ENCODE results near the gene HSD3B2. TPM values are rescaled to one million over a fixed set of nuclear protein-coding genes. Genes with fewer than 3 reads are reported as not detected.

HSD3B2 gene
- total and polyA plus RNA-seq, 2 donors (not counting 3 experiments of a cell fraction or from before 2014, with no cell fraction given): not detected

GRCh38 chr1:119431836-119432235 lies 16.9 kb downstream of the HSD3B2 start:
- Histone ChIP-seq H3K9ac (replicated peaks; ENCODE audit: extremely low read depth, insufficient read depth, low read length) (no peak overlapping the region), H3K4me1 (ENCODE audit: control insufficient read depth, extremely low read depth, insufficient read depth, low read length) (no peaks in the 10 kb centered on the region), H2AFZ (ENCODE audit: low read depth, low read length) (no peak overlapping the region), H3K79me2 (ENCODE audit: control insufficient read depth, insufficient read depth, low read length) (no peaks in the 10 kb centered on the region), H3K9me3 (replicated peaks; ENCODE audit: control insufficient read depth, insufficient read depth, low read length) (no peaks in the 10 kb centered on the region), H4K20me1 (replicated peaks; ENCODE audit: control insufficient read depth, extremely low read depth, insufficient read depth, low read length) (no peaks in the 10 kb centered on the region), H3K4me2 (ENCODE audit: insufficient read depth, low read length) (no peak overlapping the region), H3K36me3 (ENCODE audit: control insufficient read depth in 2 of 2, extremely low read depth in 1 of 2, insufficient read depth in 2 of 2, low read length in 2 of 2) (no peaks in the 10 kb centered on the region), H3K4me3 (replicated peaks in 1 of 3; ENCODE audit: insufficient read depth in 1 of 3, low read depth in 1 of 3, low read length in 3 of 3) (no peak overlapping the region), H3K27me3 (ENCODE audit: control insufficient read depth in 2 of 2, insufficient read depth in 2 of 2, low read length in 2 of 2) (no peaks in the 10 kb centered on the region), H3K9me1 (replicated peaks; ENCODE audit: control insufficient read depth, extremely low read depth, insufficient read depth, low read length) (no peaks in the 10 kb centered on the region), H3K27ac (ENCODE audit: insufficient read depth, low read depth, low read length) (no peak overlapping the region)
- intact Hi-C loops (cut with micrococcal nuclease): no loop called here
- ChIA-PET POLR2A (no interaction called here), CTCF (no interaction called here)
- no peak for FAIRE-seq
- no TSS peak for BruUV-seq (replicated peaks)
- dilution Hi-C loops (cut with MboI; ENCODE audit: extremely low pct_ligation_motif_present, low sequenced_read_pairs): no loop called here
- no peak for TF ChIP-seq JUN (IDR thresholded peaks at IDR 0.05; ENCODE audit: borderline replicate concordance, insufficient read depth, insufficient read length, low read depth)
- TF ChIP-seq POLR2A (IDR thresholded peaks at IDR 0.05; ENCODE audit: low read depth, low read length): no peak
- no peak for TF ChIP-seq CTCF (IDR thresholded peaks at IDR 0.05; ENCODE audit: extremely low read depth in 1 of 2, insufficient read depth in 1 of 2, low read depth in 1 of 2, low read length in 2 of 2)
- TF ChIP-seq FOS (IDR thresholded peaks at IDR 0.05; ENCODE audit: borderline replicate concordance, insufficient read depth, low read length): no peak
- TF ChIP-seq MYC (IDR thresholded peaks at IDR 0.05; ENCODE audit: low read depth, low read length): no peak
- TF ChIP-seq, protein P1, sequence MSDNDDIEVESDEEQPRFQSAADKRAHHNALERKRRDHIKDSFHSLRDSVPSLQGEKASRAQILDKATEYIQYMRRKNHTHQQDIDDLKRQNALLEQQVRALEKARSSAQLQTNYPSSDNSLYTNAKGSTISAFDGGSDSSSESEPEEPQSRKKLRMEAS (IDR thresholded peaks at IDR 0.05; ENCODE audit: insufficient read depth, insufficient read length): no peak
- TF ChIP-seq GATA2 (IDR thresholded peaks at IDR 0.05; ENCODE audit: insufficient read depth, insufficient read length, low read depth, low read length): no peak
- TF ChIP-seq POLR2AphosphoS5 (IDR thresholded peaks at IDR 0.05; ENCODE audit: insufficient read depth, low read depth, low read length): no peak
- no peak for TF ChIP-seq EZH2 (IDR thresholded peaks at IDR 0.05; ENCODE audit: borderline replicate concordance, low read depth, low read length, severe bottlenecking)
- DNase-seq (ENCODE audit: low read depth, low spot score): no peak

Data from endothelial cell of umbilical vein (primary cell).